Measurements from ENCODE around the gene RAB36.
"Not testable (repeated sequence)": the region's sequence is repeated elsewhere in the genome, so short reads cannot be mapped to it uniquely, and the experiment has no call there.

Gene RAB36

DNA sequence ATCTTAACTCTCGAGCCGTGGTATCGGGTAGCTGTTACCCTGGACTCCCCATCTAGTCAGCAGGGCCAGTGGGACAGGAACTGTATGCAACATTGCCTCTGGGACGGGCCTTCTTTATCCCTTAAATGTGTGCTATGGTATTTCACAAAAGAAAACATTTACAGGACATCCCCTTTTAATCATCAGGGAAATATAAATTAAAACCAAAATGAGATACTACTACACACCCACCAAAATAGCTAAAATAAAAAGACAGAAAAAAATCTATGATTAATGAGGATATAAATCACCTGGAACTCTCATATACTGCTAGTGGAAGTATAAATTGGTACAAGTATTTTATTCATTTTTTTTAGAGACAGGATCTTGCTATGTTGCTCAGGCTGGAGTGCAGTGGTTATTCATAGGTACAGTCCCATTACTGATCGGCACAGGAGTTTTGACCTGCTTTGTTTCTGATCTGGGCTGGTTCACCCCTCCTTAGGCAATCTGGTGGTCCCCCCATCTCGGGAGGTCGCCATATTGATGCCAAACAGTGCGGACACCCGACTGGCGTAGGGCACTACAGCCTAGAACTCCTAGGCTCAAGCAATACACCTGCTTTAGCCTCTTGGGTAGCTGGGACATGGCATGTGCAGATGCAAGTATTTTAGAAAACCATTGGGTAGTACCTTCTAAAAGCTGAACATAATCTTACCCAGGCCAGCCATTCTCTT lies 12.7 kb upstream of the RAB36 start:
- no peaks in the 10 kb centered on the region for H3K36me3 ChIP-seq (ENCODE audit: insufficient read depth, low read length)

DNA sequence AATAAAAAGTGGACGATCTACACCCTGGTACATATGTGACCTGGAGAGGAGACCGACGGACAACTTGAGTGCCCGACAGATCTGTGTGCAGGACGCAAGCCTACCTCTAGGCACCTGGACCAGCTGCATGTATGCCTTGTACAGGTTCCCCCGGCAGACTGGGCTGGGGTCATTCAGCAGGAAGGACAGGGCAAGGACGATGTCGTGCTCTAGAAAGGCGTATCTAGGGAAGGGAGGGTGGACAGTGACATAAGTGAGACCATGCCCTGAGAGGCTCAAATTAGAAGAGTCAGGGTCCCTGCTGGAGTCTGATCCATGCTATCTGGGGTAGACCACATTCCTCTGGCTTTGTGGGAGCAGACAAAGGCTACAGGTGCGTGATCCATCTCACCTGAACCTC lies 11.4 kb upstream of the RAB36 start:
- no peak for DNase-seq
- no peak overlapping the region for H3K4me3 ChIP-seq (ENCODE audit: low read depth in 1 of 2, low read length in 2 of 2)
- H3K4me2 ChIP-seq (ENCODE audit: insufficient read depth, low read length) = no peak overlapping the region

More for the DNA sequence above, 12.7 kb upstream of the RAB36 start:
- Histone ChIP-seq H3K27me3 (ENCODE audit: insufficient read depth, low read length, poor library complexity) (no peaks in the 10 kb centered on the region), H3K9ac (ENCODE audit: low read depth, low read length) (no peak overlapping the region), H4K20me1 (ENCODE audit: insufficient read depth, low read length) (no peaks in the 10 kb centered on the region), H3K4me2 (ENCODE audit: insufficient read depth, low read length) (no peak overlapping the region), H3K79me2 (ENCODE audit: insufficient read depth, low read length) (no peaks in the 10 kb centered on the region), H3K4me3 (ENCODE audit: low read depth in 1 of 2, low read length in 2 of 2) (no peak overlapping the region), H3K27ac (ENCODE audit: low read length) (no peak overlapping the region), H3K4me1 (ENCODE audit: insufficient read depth, low read length) (peaks cover 21% of the 10 kb centered on the region), H2AFZ (ENCODE audit: low read depth, low read length) (no peak overlapping the region), H3K9me3 (ENCODE audit: insufficient read depth, low read length, severe bottlenecking) (no peaks in the 10 kb centered on the region)
- no peak for DNase-seq
- no peak for ATAC-seq (ENCODE audit: insufficient read depth, low read depth)
- TF ChIP-seq, protein P1, sequence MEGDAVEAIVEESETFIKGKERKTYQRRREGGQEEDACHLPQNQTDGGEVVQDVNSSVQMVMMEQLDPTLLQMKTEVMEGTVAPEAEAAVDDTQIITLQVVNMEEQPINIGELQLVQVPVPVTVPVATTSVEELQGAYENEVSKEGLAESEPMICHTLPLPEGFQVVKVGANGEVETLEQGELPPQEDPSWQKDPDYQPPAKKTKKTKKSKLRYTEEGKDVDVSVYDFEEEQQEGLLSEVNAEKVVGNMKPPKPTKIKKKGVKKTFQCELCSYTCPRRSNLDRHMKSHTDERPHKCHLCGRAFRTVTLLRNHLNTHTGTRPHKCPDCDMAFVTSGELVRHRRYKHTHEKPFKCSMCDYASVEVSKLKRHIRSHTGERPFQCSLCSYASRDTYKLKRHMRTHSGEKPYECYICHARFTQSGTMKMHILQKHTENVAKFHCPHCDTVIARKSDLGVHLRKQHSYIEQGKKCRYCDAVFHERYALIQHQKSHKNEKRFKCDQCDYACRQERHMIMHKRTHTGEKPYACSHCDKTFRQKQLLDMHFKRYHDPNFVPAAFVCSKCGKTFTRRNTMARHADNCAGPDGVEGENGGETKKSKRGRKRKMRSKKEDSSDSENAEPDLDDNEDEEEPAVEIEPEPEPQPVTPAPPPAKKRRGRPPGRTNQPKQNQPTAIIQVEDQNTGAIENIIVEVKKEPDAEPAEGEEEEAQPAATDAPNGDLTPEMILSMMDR (IDR thresholded peaks at IDR 0.05; ENCODE audit: borderline replicate concordance, extremely low read depth, low read length, poor library complexity, severe bottlenecking) = no peak
- TF ChIP-seq EZH2 (IDR thresholded peaks at IDR 0.05; ENCODE audit: borderline replicate concordance, low read depth, low read length, severe bottlenecking) = no peak

DNA sequence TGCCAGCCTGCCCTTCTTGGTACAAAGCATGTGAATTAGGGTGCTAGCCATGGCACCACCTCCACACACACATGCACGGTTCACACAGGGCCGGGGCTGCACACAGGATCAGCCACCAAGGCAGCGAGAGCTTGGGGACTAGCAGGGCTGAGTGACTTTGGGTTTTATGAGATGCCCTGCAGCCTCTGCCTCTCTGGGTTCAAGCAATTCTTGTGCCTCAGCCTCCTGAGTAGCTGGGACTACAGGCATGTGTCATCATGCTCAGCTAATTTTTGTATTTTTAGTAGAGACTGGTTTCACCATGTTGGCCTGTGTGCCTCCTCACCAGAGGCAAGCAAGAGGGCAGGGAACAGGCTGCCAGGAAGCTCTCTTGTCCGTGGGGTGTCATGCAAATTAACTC lies 8.3 kb upstream of the RAB36 start:
- peak overlapping the region in 1 of 2 experiments; percentile 25; a peak in 1 of 4 replicates for H3K4me3 ChIP-seq (ENCODE audit: low read depth in 1 of 2, low read length in 2 of 2)
- not testable (repeated sequence) for H3K36me3 ChIP-seq (ENCODE audit: insufficient read depth, low read length); H3K27me3 ChIP-seq (ENCODE audit: insufficient read depth, low read length, poor library complexity); H3K9me3 ChIP-seq (ENCODE audit: insufficient read depth, low read length, severe bottlenecking); H4K20me1 ChIP-seq (ENCODE audit: insufficient read depth, low read length); H3K79me2 ChIP-seq (ENCODE audit: insufficient read depth, low read length)
- H2AFZ ChIP-seq (ENCODE audit: low read depth, low read length) = peak overlapping the region; percentile 33; the same call in 1 of the 2 replicates
- peak overlapping the region; percentile 92 for H3K27ac ChIP-seq (ENCODE audit: low read length)
- ATAC-seq (ENCODE audit: insufficient read depth, low read depth) (0 out of 3 replicates have a peak, but pooled peaks have one; percentile 11), DNase-seq (peak; percentile 24)
- H3K4me2 ChIP-seq (ENCODE audit: insufficient read depth, low read length) = peak overlapping the region; percentile 52
- H3K9ac ChIP-seq (ENCODE audit: low read depth, low read length) = peak overlapping the region; percentile 41
- peaks cover 51% of the 10 kb centered on the region for H3K4me1 ChIP-seq (ENCODE audit: insufficient read depth, low read length)

More for the DNA sequence above, 11.4 kb upstream of the RAB36 start:
- ATAC-seq (ENCODE audit: insufficient read depth, low read depth) = no peak
- Histone ChIP-seq H4K20me1 (ENCODE audit: insufficient read depth, low read length) (no peaks in the 10 kb centered on the region), H3K27ac (ENCODE audit: low read length) (no peak overlapping the region), H3K36me3 (ENCODE audit: insufficient read depth, low read length) (no peaks in the 10 kb centered on the region), H3K4me1 (ENCODE audit: insufficient read depth, low read length) (peaks cover 35% of the 10 kb centered on the region), H3K9ac (ENCODE audit: low read depth, low read length) (no peak overlapping the region), H2AFZ (ENCODE audit: low read depth, low read length) (no peak overlapping the region), H3K27me3 (ENCODE audit: insufficient read depth, low read length, poor library complexity) (no peaks in the 10 kb centered on the region), H3K9me3 (ENCODE audit: insufficient read depth, low read length, severe bottlenecking) (no peaks in the 10 kb centered on the region), H3K79me2 (ENCODE audit: insufficient read depth, low read length) (no peaks in the 10 kb centered on the region)
- TF ChIP-seq EZH2 (IDR thresholded peaks at IDR 0.05; ENCODE audit: borderline replicate concordance, low read depth, low read length, severe bottlenecking) = no peak
- TF ChIP-seq, protein P1 (IDR thresholded peaks at IDR 0.05; ENCODE audit: borderline replicate concordance, extremely low read depth, low read length, poor library complexity, severe bottlenecking) = no peak

DNA sequence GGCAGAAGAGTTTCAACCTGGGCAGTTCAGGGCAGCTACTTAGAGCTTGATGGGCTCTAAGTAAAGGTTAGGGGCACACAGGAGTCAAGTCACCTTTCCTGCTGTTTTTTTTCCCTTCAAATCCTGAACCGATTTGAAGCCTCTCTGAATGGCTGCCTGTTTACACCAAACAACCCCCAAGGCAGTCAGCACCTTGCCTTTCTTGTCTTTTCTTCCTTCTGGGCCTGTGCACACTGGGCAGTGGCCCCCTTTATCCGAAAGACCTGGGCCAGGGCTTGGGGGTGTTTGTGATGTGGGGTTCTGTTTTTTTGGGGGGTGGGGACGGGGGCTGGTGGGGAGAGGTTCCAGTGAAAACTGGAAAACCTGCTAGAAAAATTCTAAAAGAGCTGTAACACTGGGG lies 7.8 kb upstream of the RAB36 start:
- Histone ChIP-seq H3K36me3 (ENCODE audit: insufficient read depth, low read length) (no peaks in the 10 kb centered on the region), H3K27ac (ENCODE audit: low read length) (peak overlapping the region; percentile 92), H2AFZ (ENCODE audit: low read depth, low read length) (0 out of 2 replicates have a peak overlapping the region, but pooled peaks have one; percentile 14), H3K4me2 (ENCODE audit: insufficient read depth, low read length) (peak overlapping the region; percentile 52), H3K4me3 (ENCODE audit: low read depth in 1 of 2, low read length in 2 of 2) (peak overlapping the region in 1 of 2 experiments; percentile 25; a peak in 1 of 4 replicates), H3K27me3 (ENCODE audit: insufficient read depth, low read length, poor library complexity) (no peaks in the 10 kb centered on the region), H3K9ac (ENCODE audit: low read depth, low read length) (peak overlapping the region; percentile 41), H3K9me3 (ENCODE audit: insufficient read depth, low read length, severe bottlenecking) (no peaks in the 10 kb centered on the region), H3K4me1 (ENCODE audit: insufficient read depth, low read length) (peaks cover 55% of the 10 kb centered on the region), H4K20me1 (ENCODE audit: insufficient read depth, low read length) (no peaks in the 10 kb centered on the region), H3K79me2 (ENCODE audit: insufficient read depth, low read length) (no peaks in the 10 kb centered on the region)
- no peak for TF ChIP-seq EZH2 (IDR thresholded peaks at IDR 0.05; ENCODE audit: borderline replicate concordance, low read depth, low read length, severe bottlenecking)
- DNase-seq = no peak
- 0 out of 3 replicates have a peak, but pooled peaks have one; percentile 1 for ATAC-seq (ENCODE audit: insufficient read depth, low read depth)
